ENCODE data around the gene GNA15.

DNA sequence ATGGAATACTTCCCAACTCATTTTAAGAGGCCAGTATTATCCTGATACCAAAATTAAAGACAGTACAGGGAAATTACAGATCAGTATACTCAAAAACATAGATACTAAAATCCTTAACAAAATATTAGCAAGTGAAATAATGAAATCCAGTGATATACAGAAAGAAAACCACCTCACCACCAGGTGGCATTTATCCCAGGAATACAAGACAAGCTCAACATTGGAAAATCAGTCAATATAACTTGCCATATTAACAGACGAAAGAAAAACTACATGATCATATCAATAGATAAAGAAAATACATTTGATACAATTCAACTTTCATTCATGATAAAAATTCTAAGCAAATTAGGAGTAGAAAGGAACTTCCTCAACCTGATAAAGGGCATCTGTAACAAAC is 6.7 kb upstream of the GNA15 start:
- TF ChIP-seq, protein P1, sequence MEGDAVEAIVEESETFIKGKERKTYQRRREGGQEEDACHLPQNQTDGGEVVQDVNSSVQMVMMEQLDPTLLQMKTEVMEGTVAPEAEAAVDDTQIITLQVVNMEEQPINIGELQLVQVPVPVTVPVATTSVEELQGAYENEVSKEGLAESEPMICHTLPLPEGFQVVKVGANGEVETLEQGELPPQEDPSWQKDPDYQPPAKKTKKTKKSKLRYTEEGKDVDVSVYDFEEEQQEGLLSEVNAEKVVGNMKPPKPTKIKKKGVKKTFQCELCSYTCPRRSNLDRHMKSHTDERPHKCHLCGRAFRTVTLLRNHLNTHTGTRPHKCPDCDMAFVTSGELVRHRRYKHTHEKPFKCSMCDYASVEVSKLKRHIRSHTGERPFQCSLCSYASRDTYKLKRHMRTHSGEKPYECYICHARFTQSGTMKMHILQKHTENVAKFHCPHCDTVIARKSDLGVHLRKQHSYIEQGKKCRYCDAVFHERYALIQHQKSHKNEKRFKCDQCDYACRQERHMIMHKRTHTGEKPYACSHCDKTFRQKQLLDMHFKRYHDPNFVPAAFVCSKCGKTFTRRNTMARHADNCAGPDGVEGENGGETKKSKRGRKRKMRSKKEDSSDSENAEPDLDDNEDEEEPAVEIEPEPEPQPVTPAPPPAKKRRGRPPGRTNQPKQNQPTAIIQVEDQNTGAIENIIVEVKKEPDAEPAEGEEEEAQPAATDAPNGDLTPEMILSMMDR (IDR thresholded peaks at IDR 0.05; ENCODE audit: borderline replicate concordance, extremely low read depth, low read length, poor library complexity, severe bottlenecking), result peak; percentile 62
- no peak for TF ChIP-seq EZH2 (IDR thresholded peaks at IDR 0.05; ENCODE audit: borderline replicate concordance, low read depth, low read length, severe bottlenecking)
